HepG2 (cell line): ENCODE data around the gene S100A16. TPM values are rescaled to one million over a fixed set of nuclear protein-coding genes. Genes with fewer than 3 reads are reported as not detected.

Experiments used
- BCL6 ChIP-seq: IDR thresholded peaks from 2 replicates; pipeline ENCODE4 v1.6.1; 2016; ENCODE audit warnings: missing genetic modification reagents, missing compliant biosample characterization
- FOXK2 ChIP-seq: fragments of 450-650 bp; IDR thresholded peaks from 2 replicates; pipeline ENCODE4 v1.6.1; 2016
- FOXO1 ChIP-seq: sonication (generic); formaldehyde crosslinking; IDR thresholded peaks from 2 replicates; pipeline ENCODE4 v1.4.0; 2020; ENCODE audit warnings: missing genetic modification reagents
- HNF4G ChIP-seq, 2 experiments: sonication (generic) in 1 of 2; formaldehyde crosslinking in 1 of 2; IDR thresholded peaks; 2 replicates each; pipeline versions ENCODE4 v1.4.0 to v1.6.1; 2011 to 2020; ENCODE audit warnings: borderline replicate concordance in 2 of 2, low read depth in 2 of 2, mild to moderate bottlenecking in 2 of 2, low read length in 1 of 2, missing genetic modification reagents in 1 of 2, moderate library complexity in 1 of 2
- KLF11 ChIP-seq: IDR thresholded peaks from 2 replicates; pipeline ENCODE4 v1.6.1; 2016; ENCODE audit warnings: missing compliant biosample characterization
- LCORL ChIP-seq, 2 experiments: fragments of 450-650 bp in 1 of 2; sonication (generic) in 1 of 2; formaldehyde crosslinking in 1 of 2; IDR thresholded peaks; 2 replicates each; pipeline versions ENCODE4 v1.5.0 to v1.6.1; 2017 to 2020; ENCODE audit warnings: antibody characterized with exemption in 1 of 2, missing genetic modification reagents in 1 of 2
- MAFG ChIP-seq: sonication (generic); formaldehyde crosslinking; IDR thresholded peaks from 2 replicates; pipeline ENCODE4 v1.5.1; 2020; ENCODE audit warnings: mild to moderate bottlenecking, missing genetic modification reagents
- NFIB ChIP-seq: sonication (generic); formaldehyde crosslinking; IDR thresholded peaks from 2 replicates; pipeline ENCODE4 v1.9.0; 2021; ENCODE audit warnings: missing genetic modification reagents, mild to moderate bottlenecking, borderline replicate concordance
- PHF5A ChIP-seq: IDR thresholded peaks from one replicate; pipeline ENCODE4 v1.6.1; 2018; ENCODE audit warnings: low read depth, missing genetic modification reagents; ENCODE audit not compliant: unreplicated experiment
- PRMT3 ChIP-seq: sonication (generic); formaldehyde crosslinking; IDR thresholded peaks from 2 replicates; pipeline ENCODE4 v1.8.1; 2022; ENCODE audit warnings: low read depth, mild to moderate bottlenecking, moderate library complexity, missing genetic modification reagents, borderline replicate concordance
- SAFB2 ChIP-seq: sonication (generic); formaldehyde crosslinking; IDR thresholded peaks from 2 replicates; pipeline ENCODE4 v1.5.1; 2020; ENCODE audit warnings: missing genetic modification reagents, low read depth, mild to moderate bottlenecking, borderline replicate concordance
- SALL2 ChIP-seq: sonication (generic); formaldehyde crosslinking; IDR thresholded peaks from 2 replicates; pipeline ENCODE4 v1.8.1; 2023; ENCODE audit warnings: mild to moderate bottlenecking, missing genetic modification reagents, inconsistent platforms
- SMAD1 ChIP-seq: sonication (generic); formaldehyde crosslinking; IDR thresholded peaks from 2 replicates; pipeline ENCODE4 v1.4.0; 2020; ENCODE audit warnings: missing genetic modification reagents, low read depth, mild to moderate bottlenecking, borderline replicate concordance
- SMAD3 ChIP-seq: sonication (generic); formaldehyde crosslinking; IDR thresholded peaks from 2 replicates; pipeline ENCODE4 v1.4.0; 2020; ENCODE audit warnings: missing genetic modification reagents
- SRF ChIP-seq: IDR thresholded peaks from 2 replicates; pipeline ENCODE4 v1.6.1; 2011; ENCODE audit warnings: mild to moderate bottlenecking, low read depth, low read length, moderate library complexity
- SUZ12 ChIP-seq: fragments of 150-350 bp; IDR thresholded peaks from 2 replicates; pipeline ENCODE4 v1.6.1; 2014; ENCODE audit warnings: low read depth, low read length
- ZKSCAN8 ChIP-seq: IDR thresholded peaks from 2 replicates; pipeline ENCODE4 v1.6.1; 2016; ENCODE audit warnings: borderline replicate concordance, missing genetic modification reagents, missing compliant biosample characterization
- ZNF234 ChIP-seq: sonication (generic); formaldehyde crosslinking; conservative IDR thresholded peaks from 2 replicates; pipeline ENCODE4 v1.5.1; 2020; ENCODE audit warnings: mild to moderate bottlenecking, missing genetic modification reagents
- ZNF251 ChIP-seq: sonication (generic); formaldehyde crosslinking; IDR thresholded peaks from 2 replicates; pipeline ENCODE4 v1.9.0; 2021; ENCODE audit warnings: mild to moderate bottlenecking, missing genetic modification reagents
- ZNF549 ChIP-seq: sonication (generic); formaldehyde crosslinking; IDR thresholded peaks from 2 replicates; pipeline ENCODE4 v1.5.0; 2020; ENCODE audit warnings: missing genetic modification reagents
- ZNF557 ChIP-seq: sonication (generic); formaldehyde crosslinking; IDR thresholded peaks from 2 replicates; pipeline ENCODE4 v1.4.0; 2020; ENCODE audit warnings: missing genetic modification reagents
- ZNF589 ChIP-seq: sonication (generic); formaldehyde crosslinking; conservative IDR thresholded peaks from 2 replicates; pipeline ENCODE4 v1.8.0; 2022; ENCODE audit warnings: mild to moderate bottlenecking, moderate library complexity, missing genetic modification reagents
- ZNF766 ChIP-seq: sonication (generic); formaldehyde crosslinking; IDR thresholded peaks from 2 replicates; pipeline ENCODE4 v1.5.0; 2020; ENCODE audit warnings: missing genetic modification reagents, borderline replicate concordance
- polyA plus RNA-seq, 8 experiments: library from polyadenylated mRNA; depleted of rRNA in 3 of 8; stranded (reverse) in 7 of 8; unstranded in 1 of 8; fragments of >200 nt; fragmentation: Illumina TruSeq in 4 of 8; extraction: Trizol in 4 of 8; gene quantifications; 2 replicates each; pipeline versions ENCODE4 v1.2.1 to v1.2.3, GENCODE V29; 2011 to 2016; ENCODE audit warnings: low read depth in 4 of 8, missing spikeins in 1 of 8, mixed read lengths in 1 of 8; ENCODE audit not compliant: insufficient read depth in 1 of 8
- total RNA-seq, 5 experiments: library from RNA; depleted of rRNA; stranded (reverse); fragments of >200 nt; fragmentation: Illumina TruSeq; extraction: Trizol; gene quantifications; 2 replicates each; pipeline ENCODE4 v1.2.3, GENCODE V29; 2016; ENCODE audit warnings: low read depth in 1 of 5
- TF ChIP-seq, protein P1 (sequence below): sonication (generic); formaldehyde crosslinking; IDR thresholded peaks from 2 replicates; pipeline ENCODE4 v1.5.0; 2020; ENCODE audit warnings: missing genetic modification reagents
- TF ChIP-seq, protein P2 (sequence below): IDR thresholded peaks from 2 replicates; pipeline ENCODE4 v1.6.1; 2016
- TF ChIP-seq, protein P3 (sequence below): sonication (generic); formaldehyde crosslinking; IDR thresholded peaks from 2 replicates; pipeline ENCODE4 v1.5.1; 2020; ENCODE audit warnings: missing genetic modification reagents, mild to moderate bottlenecking, borderline replicate concordance
- TF ChIP-seq, protein P4 (sequence below): sonication (generic); formaldehyde crosslinking; IDR thresholded peaks from 2 replicates; pipeline ENCODE4 v1.4.0; 2020; ENCODE audit warnings: missing genetic modification reagents, borderline replicate concordance

S100A16 gene
- total and polyA plus RNA-seq, 2 of the 13 experiments (the other 11 are each of a cell fraction or from before 2014, with no cell fraction given), result 46.0 to 195 TPM

DNA sequence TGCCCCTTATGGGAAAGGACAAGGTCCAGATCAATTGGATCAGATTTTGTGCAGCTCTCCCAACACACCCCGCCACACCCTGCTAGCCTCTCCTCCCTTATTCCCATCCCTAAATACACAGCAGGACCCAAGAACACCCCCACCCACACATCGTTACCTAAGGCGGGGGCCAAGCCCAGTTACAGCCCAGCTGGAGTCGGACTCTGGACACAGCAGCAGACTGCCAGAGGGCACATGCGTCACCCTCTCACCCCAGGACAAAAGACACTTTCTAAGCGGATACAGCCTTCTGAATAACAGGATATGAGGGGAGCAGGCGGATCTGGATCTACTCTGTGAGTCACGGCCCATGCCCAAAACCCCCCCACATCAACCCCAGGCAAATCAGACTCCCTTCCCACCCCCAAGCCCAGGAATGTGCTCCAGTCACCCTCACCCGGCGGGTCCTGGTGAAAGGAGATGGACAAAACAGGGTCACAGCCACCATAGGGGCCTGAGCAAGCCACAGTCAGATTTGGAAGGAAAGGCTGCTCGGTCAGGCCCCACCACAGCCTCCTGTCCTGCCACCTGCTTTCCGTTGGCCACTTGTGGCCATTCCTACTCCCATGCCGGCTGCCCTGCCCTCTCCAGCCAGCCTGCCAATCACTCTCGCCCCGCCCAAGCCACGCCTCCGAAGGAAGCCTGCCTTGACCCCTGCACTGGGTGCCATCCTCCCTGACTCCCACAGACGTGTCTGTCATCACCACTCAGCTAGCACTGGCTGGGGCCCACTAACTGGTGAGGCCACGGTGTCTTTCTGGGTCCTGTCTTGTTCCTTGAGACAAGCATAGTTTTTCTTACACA is 4.0 kb downstream of the S100A16 start (continued):
- TF ChIP-seq ZNF234, result no peak
- peak; percentile 34; the same call in 1 of the 2 replicates for TF ChIP-seq BCL6 (CRISPR knock-in tag)
- no peak for TF ChIP-seq NFIB (CRISPR knock-in tag)
- TF ChIP-seq, protein P1, sequence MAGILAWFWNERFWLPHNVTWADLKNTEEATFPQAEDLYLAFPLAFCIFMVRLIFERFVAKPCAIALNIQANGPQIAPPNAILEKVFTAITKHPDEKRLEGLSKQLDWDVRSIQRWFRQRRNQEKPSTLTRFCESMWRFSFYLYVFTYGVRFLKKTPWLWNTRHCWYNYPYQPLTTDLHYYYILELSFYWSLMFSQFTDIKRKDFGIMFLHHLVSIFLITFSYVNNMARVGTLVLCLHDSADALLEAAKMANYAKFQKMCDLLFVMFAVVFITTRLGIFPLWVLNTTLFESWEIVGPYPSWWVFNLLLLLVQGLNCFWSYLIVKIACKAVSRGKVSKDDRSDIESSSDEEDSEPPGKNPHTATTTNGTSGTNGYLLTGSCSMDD, result no peak
- TF ChIP-seq SMAD1, result 0 out of 2 replicates have a peak, but pooled peaks have one; percentile 26
- no peak for TF ChIP-seq ZNF766 (CRISPR knock-in tag)
- no peak for TF ChIP-seq ZKSCAN8 (CRISPR knock-in tag)
- TF ChIP-seq PRMT3 (CRISPR knock-in tag), result no peak
- TF ChIP-seq, protein P2, sequence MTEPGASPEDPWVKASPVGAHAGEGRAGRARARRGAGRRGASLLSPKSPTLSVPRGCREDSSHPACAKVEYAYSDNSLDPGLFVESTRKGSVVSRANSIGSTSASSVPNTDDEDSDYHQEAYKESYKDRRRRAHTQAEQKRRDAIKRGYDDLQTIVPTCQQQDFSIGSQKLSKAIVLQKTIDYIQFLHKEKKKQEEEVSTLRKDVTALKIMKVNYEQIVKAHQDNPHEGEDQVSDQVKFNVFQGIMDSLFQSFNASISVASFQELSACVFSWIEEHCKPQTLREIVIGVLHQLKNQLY (CRISPR knock-in tag), result peak; percentile 35; the same call in 1 of the 2 replicates
- TF ChIP-seq SUZ12, result no peak
- peak; percentile 87 for TF ChIP-seq HNF4G (IDR thresholded peaks at IDR 0.05; ENCODE audit: borderline replicate concordance, low read depth, low read length)
- no peak; the same call in 1 of the 2 replicates for TF ChIP-seq HNF4G (CRISPR knock-in tag; IDR thresholded peaks at IDR 0.05; ENCODE audit: borderline replicate concordance, low read depth)
- TF ChIP-seq, protein P3, sequence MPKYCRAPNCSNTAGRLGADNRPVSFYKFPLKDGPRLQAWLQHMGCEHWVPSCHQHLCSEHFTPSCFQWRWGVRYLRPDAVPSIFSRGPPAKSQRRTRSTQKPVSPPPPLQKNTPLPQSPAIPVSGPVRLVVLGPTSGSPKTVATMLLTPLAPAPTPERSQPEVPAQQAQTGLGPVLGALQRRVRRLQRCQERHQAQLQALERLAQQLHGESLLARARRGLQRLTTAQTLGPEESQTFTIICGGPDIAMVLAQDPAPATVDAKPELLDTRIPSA (CRISPR knock-in tag), result peak; percentile 67; the same call in 1 of the 2 replicates
- TF ChIP-seq FOXO1, result peak; percentile 52; the same call in 1 of the 2 replicates
- peak; percentile 18; the same call in 1 of the 2 replicates for TF ChIP-seq FOXK2
- TF ChIP-seq LCORL (IDR thresholded peaks at IDR 0.05), result peak; percentile 41
- TF ChIP-seq LCORL (CRISPR knock-in tag; IDR thresholded peaks at IDR 0.05), result peak; percentile 93
- TF ChIP-seq ZNF557, result no peak
- no peak for TF ChIP-seq SMAD3 (CRISPR knock-in tag)
- TF ChIP-seq MAFG (CRISPR knock-in tag), result no peak
- TF ChIP-seq SRF, result no peak
- no peak for TF ChIP-seq KLF11
- TF ChIP-seq ZNF549 (CRISPR knock-in tag), result no peak
- TF ChIP-seq SAFB2 (CRISPR knock-in tag), result no peak; the same call in 1 of the 2 replicates
- TF ChIP-seq, protein P4, sequence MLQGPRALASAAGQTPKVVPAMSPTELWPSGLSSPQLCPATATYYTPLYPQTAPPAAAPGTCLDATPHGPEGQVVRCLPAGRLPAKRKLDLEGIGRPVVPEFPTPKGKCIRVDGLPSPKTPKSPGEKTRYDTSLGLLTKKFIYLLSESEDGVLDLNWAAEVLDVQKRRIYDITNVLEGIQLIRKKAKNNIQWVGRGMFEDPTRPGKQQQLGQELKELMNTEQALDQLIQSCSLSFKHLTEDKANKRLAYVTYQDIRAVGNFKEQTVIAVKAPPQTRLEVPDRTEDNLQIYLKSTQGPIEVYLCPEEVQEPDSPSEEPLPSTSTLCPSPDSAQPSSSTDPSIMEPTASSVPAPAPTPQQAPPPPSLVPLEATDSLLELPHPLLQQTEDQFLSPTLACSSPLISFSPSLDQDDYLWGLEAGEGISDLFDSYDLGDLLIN (CRISPR knock-in tag), result no peak
- TF ChIP-seq PHF5A, result no peak
- TF ChIP-seq ZNF251 (CRISPR knock-in tag), result 0 out of 2 replicates have a peak, but pooled peaks have one; percentile 43
- peak; percentile 52; the same call in 1 of the 2 replicates for TF ChIP-seq ZNF589 (CRISPR knock-in tag)
- no peak for TF ChIP-seq SALL2 (CRISPR knock-in tag)
